H9 (cell line): ENCODE measurements around the gene VIT. TPM values are rescaled to one million over a fixed set of nuclear protein-coding genes. Genes with fewer than 3 reads are reported as not detected.

Experiments
- DNase-seq: peaks from one replicate; pipeline ENCODE4 v3.0.0-alpha.2; 2017
- H2AFZ ChIP-seq: one replicate; pipeline ENCODE4 v1.6.1; 2013; ENCODE audit warnings: mild to moderate bottlenecking, low read length, control low read depth, moderate library complexity
- H2AK5ac ChIP-seq: 2 replicates; pipeline ENCODE4 v1.6.1; 2013; ENCODE audit warnings: low read length, control low read depth, mixed read lengths; ENCODE audit not compliant: insufficient read length
- H2BK120ac ChIP-seq: one replicate; pipeline ENCODE4 v1.6.1; 2013; ENCODE audit warnings: low read depth, mild to moderate bottlenecking, low read length, control low read depth, inconsistent platforms; ENCODE audit not compliant: poor library complexity, severe bottlenecking
- H2BK12ac ChIP-seq: 2 replicates; pipeline ENCODE4 v1.6.1; 2013; ENCODE audit warnings: low read length, control low read depth, mixed read lengths, low read depth; ENCODE audit not compliant: insufficient read length
- H2BK15ac ChIP-seq: 2 replicates; pipeline ENCODE4 v1.6.1; 2013; ENCODE audit warnings: low read depth, low read length, control low read depth
- H2BK20ac ChIP-seq: one replicate; pipeline ENCODE4 v1.6.1; 2013; ENCODE audit warnings: low read depth, mild to moderate bottlenecking, low read length, control low read depth, inconsistent platforms; ENCODE audit not compliant: poor library complexity, severe bottlenecking
- H2BK5ac ChIP-seq: 2 replicates; pipeline ENCODE4 v1.6.1; 2013; ENCODE audit warnings: low read length, control low read depth, mixed read lengths; ENCODE audit not compliant: insufficient read length
- H3K14ac ChIP-seq: 2 replicates; pipeline ENCODE4 v1.6.1; 2013; ENCODE audit warnings: low read length, control low read depth; ENCODE audit not compliant: insufficient read depth
- H3K18ac ChIP-seq: 2 replicates; pipeline ENCODE4 v1.6.1; 2013; ENCODE audit warnings: low read depth, mild to moderate bottlenecking, mixed read lengths, low read length, control low read depth; ENCODE audit not compliant: insufficient read length
- H3K23ac ChIP-seq: 2 replicates; pipeline ENCODE4 v1.6.1; 2013; ENCODE audit warnings: low read length, control low read depth, mixed read lengths, low read depth; ENCODE audit not compliant: insufficient read length
- H3K23me2 ChIP-seq: 2 replicates; pipeline ENCODE4 v1.6.1; 2013; ENCODE audit warnings: low read depth, mild to moderate bottlenecking, mixed read lengths, low read length, control low read depth; ENCODE audit not compliant: insufficient read length, poor library complexity, severe bottlenecking
- H3K27ac ChIP-seq: 2 replicates; pipeline ENCODE4 v1.5.1; 2013; ENCODE audit warnings: low read length, control low read depth, mixed read lengths, low read depth; ENCODE audit not compliant: insufficient read length
- H3K27me3 ChIP-seq: 2 replicates; pipeline ENCODE4 v1.6.1; 2013; ENCODE audit warnings: low read length, control low read depth, inconsistent platforms; ENCODE audit not compliant: insufficient read depth
- H3K4ac ChIP-seq: 2 replicates; pipeline ENCODE4 v1.6.1; 2013; ENCODE audit warnings: low read depth, mild to moderate bottlenecking, control low read depth, inconsistent platforms, low read length, moderate library complexity
- H3K4me1 ChIP-seq: 2 replicates; pipeline ENCODE4 v1.6.1; 2013; ENCODE audit warnings: low read length, control low read depth, inconsistent platforms; ENCODE audit not compliant: insufficient read depth
- H3K4me2 ChIP-seq: 2 replicates; pipeline ENCODE4 v1.6.1; 2013; ENCODE audit warnings: low read length, control low read depth, mixed read lengths; ENCODE audit not compliant: insufficient read length, insufficient read depth
- H3K56ac ChIP-seq: 2 replicates; pipeline ENCODE4 v1.6.1; 2013; ENCODE audit warnings: low read depth, mild to moderate bottlenecking, mixed read lengths, low read length, control low read depth; ENCODE audit not compliant: insufficient read length
- H3K79me1 ChIP-seq: 2 replicates; pipeline ENCODE4 v1.6.1; 2013; ENCODE audit warnings: low read depth, mild to moderate bottlenecking, moderate library complexity, low read length, control low read depth, inconsistent platforms; ENCODE audit not compliant: insufficient read depth, poor library complexity, severe bottlenecking
- H3K79me2 ChIP-seq: 2 replicates; pipeline ENCODE4 v1.6.1; 2013; ENCODE audit warnings: low read length, control low read depth, inconsistent platforms; ENCODE audit not compliant: insufficient read depth
- H3K9ac ChIP-seq: 2 replicates; pipeline ENCODE4 v1.6.1; 2013; ENCODE audit warnings: low read length, control low read depth, mixed read lengths; ENCODE audit not compliant: insufficient read length; ENCODE audit errors: extremely low read depth
- H3K9me3 ChIP-seq: one replicate; pipeline ENCODE4 v1.6.1; 2013; ENCODE audit warnings: low read depth, low read length, inconsistent platforms; ENCODE audit not compliant: control insufficient read depth
- H3T11ph ChIP-seq: one replicate; pipeline ENCODE4 v1.6.1; 2013; ENCODE audit warnings: mild to moderate bottlenecking, low read length, control low read depth, inconsistent platforms
- H4K20me1 ChIP-seq: one replicate; pipeline ENCODE4 v1.6.1; 2013; ENCODE audit not compliant: control insufficient read depth, insufficient read length, insufficient read depth
- H4K5ac ChIP-seq: 2 replicates; pipeline ENCODE4 v1.6.1; 2013; ENCODE audit warnings: low read depth, mild to moderate bottlenecking, mixed read lengths, low read length, control low read depth; ENCODE audit not compliant: insufficient read length
- H4K8ac ChIP-seq: replicated peaks from 2 replicates; pipeline ENCODE4 v1.6.1; 2013; ENCODE audit warnings: low read length, control low read depth, mixed read lengths, low read depth; ENCODE audit not compliant: insufficient read length
- H4K91ac ChIP-seq: 2 replicates; pipeline ENCODE4 v1.6.1; 2013; ENCODE audit warnings: low read depth, mild to moderate bottlenecking, moderate library complexity, mixed read lengths, low read length, control low read depth; ENCODE audit not compliant: insufficient read length
- H3K27ac Mint-ChIP-seq, 3 experiments: 2 replicates in 2 of 3; 3 replicates in 1 of 3; pipeline ENCODE4 v1.8.0; 2020 to 2021; ENCODE audit warnings: mixed read lengths in 3 of 3, mild to moderate bottlenecking in 1 of 3, moderate library complexity in 1 of 3
- H3K27me3 Mint-ChIP-seq: 2 replicates; pipeline ENCODE4 v1.8.0; 2021; ENCODE audit warnings: low read depth, mild to moderate bottlenecking, moderate library complexity, mixed read lengths
- H3K36me3 Mint-ChIP-seq, 3 experiments: 2 replicates in 2 of 3; 3 replicates in 1 of 3; pipeline ENCODE4 v1.8.0; 2020 to 2021; ENCODE audit warnings: low read depth in 3 of 3, mixed read lengths in 3 of 3; ENCODE audit not compliant: insufficient read depth in 1 of 3
- H3K4me1 Mint-ChIP-seq, 2 experiments: 2 replicates each; pipeline ENCODE4 v1.8.0; 2020; ENCODE audit warnings: mixed read lengths in 2 of 2
- H3K4me3 Mint-ChIP-seq, 2 experiments: 2 replicates in 1 of 2; 3 replicates in 1 of 2; pipeline ENCODE4 v1.8.0; 2020 to 2021; ENCODE audit warnings: mild to moderate bottlenecking in 2 of 2, mixed read lengths in 2 of 2, moderate library complexity in 1 of 2
- H3K9me3 Mint-ChIP-seq, 2 experiments: 2 replicates in 1 of 2; 3 replicates in 1 of 2; pipeline ENCODE4 v1.8.0; 2020; ENCODE audit warnings: mild to moderate bottlenecking in 2 of 2, mixed read lengths in 2 of 2, moderate library complexity in 1 of 2
- WGBS: extraction: QIAGEN DNeasy Blood & Tissue Kit; methylation state at CpG from one replicate; pipeline ENCODE4 v1.1.7; 2013; ENCODE audit warnings: missing lambda C conversion rate, low lambda C conversion rate, mixed read lengths; ENCODE audit not compliant: insufficient read length; ENCODE audit errors: extremely low coverage; 5-methylcytosine and 5-hydroxymethylcytosine counted together
- total RNA-seq: library from RNA; stranded (reverse); gene quantifications from 2 replicates; pipeline ENCODE4 v1.2.1, GENCODE V29; 2021
- TF ChIP-seq, protein P1 (sequence below): fragments of 200-600 bp; sonication (generic); conservative IDR thresholded peaks from 3 replicates; pipeline ENCODE4 v1.8.0; 2021; ENCODE audit warnings: antibody characterized with exemption, mild to moderate bottlenecking

VIT gene
- total RNA-seq, 1 experiment from 2014 or later: 0.15 TPM

DNA sequence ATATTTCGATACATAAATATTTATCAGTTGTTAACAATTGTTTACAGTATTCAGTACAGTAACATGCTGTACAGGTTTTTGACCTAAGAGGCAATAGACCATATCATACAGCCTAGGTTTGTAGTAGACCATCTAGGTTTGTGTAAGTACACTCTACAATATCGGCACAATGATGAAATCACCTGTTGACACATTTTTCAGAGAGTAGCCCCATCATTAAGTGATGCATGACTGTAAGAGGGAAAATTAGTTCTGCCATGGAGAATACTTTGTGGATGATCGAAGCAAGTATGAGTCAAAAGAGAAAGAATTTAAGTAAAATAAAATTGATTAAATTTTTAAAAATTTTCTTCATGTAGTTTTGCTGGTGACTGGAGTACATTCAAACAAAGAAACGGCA lies 32.6 kb downstream of the VIT start:
- no peak overlapping the region for H3T11ph ChIP-seq
- H3K27me3 ChIP-seq: no peaks in the 10 kb centered on the region
- no peaks in the 10 kb centered on the region for H4K20me1 ChIP-seq
- H3K9me3 Mint-ChIP-seq: peaks cover 7 to 9% of the 10 kb centered on the region in 2 experiments; a peak in 3 of 5 replicates
- H3K27me3 Mint-ChIP-seq: no peaks in the 10 kb centered on the region; the same call in 1 of the 2 replicates
- H2BK15ac ChIP-seq: no peak overlapping the region
- no peak overlapping the region for H2BK120ac ChIP-seq
- H4K91ac ChIP-seq: no peak overlapping the region
- no peak overlapping the region for H3K9ac ChIP-seq
- H3K14ac ChIP-seq: no peak overlapping the region
- H3K4me3 Mint-ChIP-seq: no peak overlapping the region
- no peaks in the 10 kb centered on the region for H3K4me1 ChIP-seq
- H2AK5ac ChIP-seq: no peak overlapping the region
- H4K5ac ChIP-seq: no peak overlapping the region
- no peak overlapping the region for H3K27ac Mint-ChIP-seq
- no peaks in the 10 kb centered on the region for H3K79me2 ChIP-seq
- no peak overlapping the region for H2BK20ac ChIP-seq
- no peak overlapping the region for H3K4me2 ChIP-seq
- H2AFZ ChIP-seq: no peak overlapping the region
- H3K4me1 Mint-ChIP-seq: peaks cover 16 to 17% of the 10 kb centered on the region in 2 experiments
- H4K8ac ChIP-seq: no peak overlapping the region
- no peak overlapping the region for H3K4ac ChIP-seq
- DNase-seq: no peak
- no peak overlapping the region for H3K23ac ChIP-seq
- H2BK12ac ChIP-seq: no peak overlapping the region
- H3K18ac ChIP-seq: no peak overlapping the region
- no peak overlapping the region for H3K56ac ChIP-seq
- H3K9me3 ChIP-seq: peaks cover 5% of the 10 kb centered on the region
- H3K36me3 Mint-ChIP-seq: peaks cover 1 to 12% (median 8%) of the 10 kb centered on the region in 3 experiments; a peak in 5 of 7 replicates
- H2BK5ac ChIP-seq: no peak overlapping the region
- H3K23me2 ChIP-seq: no peaks in the 10 kb centered on the region
- H3K27ac ChIP-seq: no peak overlapping the region
- no peaks in the 10 kb centered on the region for H3K79me1 ChIP-seq
- no CpG with 5 or more reads among the region's 4 CpGs for WGBS
- TF ChIP-seq, protein P1, sequence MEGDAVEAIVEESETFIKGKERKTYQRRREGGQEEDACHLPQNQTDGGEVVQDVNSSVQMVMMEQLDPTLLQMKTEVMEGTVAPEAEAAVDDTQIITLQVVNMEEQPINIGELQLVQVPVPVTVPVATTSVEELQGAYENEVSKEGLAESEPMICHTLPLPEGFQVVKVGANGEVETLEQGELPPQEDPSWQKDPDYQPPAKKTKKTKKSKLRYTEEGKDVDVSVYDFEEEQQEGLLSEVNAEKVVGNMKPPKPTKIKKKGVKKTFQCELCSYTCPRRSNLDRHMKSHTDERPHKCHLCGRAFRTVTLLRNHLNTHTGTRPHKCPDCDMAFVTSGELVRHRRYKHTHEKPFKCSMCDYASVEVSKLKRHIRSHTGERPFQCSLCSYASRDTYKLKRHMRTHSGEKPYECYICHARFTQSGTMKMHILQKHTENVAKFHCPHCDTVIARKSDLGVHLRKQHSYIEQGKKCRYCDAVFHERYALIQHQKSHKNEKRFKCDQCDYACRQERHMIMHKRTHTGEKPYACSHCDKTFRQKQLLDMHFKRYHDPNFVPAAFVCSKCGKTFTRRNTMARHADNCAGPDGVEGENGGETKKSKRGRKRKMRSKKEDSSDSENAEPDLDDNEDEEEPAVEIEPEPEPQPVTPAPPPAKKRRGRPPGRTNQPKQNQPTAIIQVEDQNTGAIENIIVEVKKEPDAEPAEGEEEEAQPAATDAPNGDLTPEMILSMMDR: no peak
